ENCODE data around the gene ATP8B4. TPM values are rescaled to one million over a fixed set of nuclear protein-coding genes. Genes with fewer than 3 reads are reported as not detected.
A peak's percentile ranks its signal among the peaks of the same experiment; 100 is the strongest.
"Not testable (repeated sequence)": the region's sequence is repeated elsewhere in the genome, so short reads cannot be mapped to it uniquely, and the experiment has no call there.

Gene ATP8B4
- total RNA-seq, 4 donors from 2014 or later = 2.7 to 6.3 (median 3.7) TPM

- H3K27me3 ChIP-seq = no peaks in the 10 kb centered on the region
- no peaks in the 10 kb centered on the region for H3K36me3 ChIP-seq
- peak overlapping the region in 3 of 4 donors; percentile 67 to 83 (median 71) for H3K27ac ChIP-seq (replicated peaks in 1 of 4)
- intact Hi-C loops (cut with DNase I) = loop anchor here (5.0 to 10.0 kb wide), 3 partner anchors 78 to 510 kb away; partner anchors contain the start of genes DTWD1 and FAM227B
- 85% methylated on average over 5 of the region's 5 CpGs for WGBS
- H3K4me3 ChIP-seq = no peak overlapping the region
- TF ChIP-seq POLR2AphosphoS5 (IDR thresholded peaks at IDR 0.05) (no peak), POLR2A (IDR thresholded peaks at IDR 0.05; ENCODE audit: low read depth) (no peak), EP300 (IDR thresholded peaks at IDR 0.05) (no peak), CTCF (IDR thresholded peaks at IDR 0.05) (no peak)
- no peak for DNase-seq (ENCODE audit: extremely low spot score)
- H3K9me3 ChIP-seq = no peaks in the 10 kb centered on the region
- H3K4me1 ChIP-seq = peaks cover 0 to 27% (median 19%) of the 10 kb centered on the region in 4 donors
Measured at GRCh38 chr15:50135031-50135551, 16.1 kb upstream of the ATP8B4 start.

DNA sequence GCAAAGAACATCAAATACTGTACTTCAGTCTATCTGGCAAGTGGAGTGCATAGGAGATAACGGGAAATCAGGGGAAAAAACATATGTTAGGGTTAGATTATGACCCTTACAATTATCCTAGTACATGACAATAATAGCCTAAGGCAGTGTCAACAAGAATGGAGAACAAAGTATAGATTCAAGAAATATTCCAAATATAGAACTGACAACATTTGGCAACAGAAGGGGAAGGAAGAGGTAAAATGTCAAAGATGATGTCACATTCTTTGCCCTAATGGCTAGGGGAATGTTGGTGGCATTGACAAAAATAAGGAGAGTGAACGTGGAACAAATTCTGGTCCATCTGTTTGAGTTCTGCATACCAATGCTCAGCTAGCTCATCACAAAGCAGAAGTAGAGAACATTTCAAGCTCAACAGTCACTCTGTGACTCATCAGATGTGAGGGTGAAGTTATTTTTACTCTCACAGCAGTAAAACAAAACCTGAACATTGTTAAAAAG is 15.5 kb upstream of the ATP8B4 start:
- no peaks in the 10 kb centered on the region for H3K27me3 ChIP-seq
- no peaks in the 10 kb centered on the region for H3K9me3 ChIP-seq
- DNase-seq (ENCODE audit: extremely low spot score) = no peak
- peaks cover 0 to 27% (median 19%) of the 10 kb centered on the region in 4 donors for H3K4me1 ChIP-seq
- TF ChIP-seq EP300 (IDR thresholded peaks at IDR 0.05) (no peak), POLR2AphosphoS5 (IDR thresholded peaks at IDR 0.05) (peak in 1 of 2 donors; percentile 77)
- intact Hi-C loops (cut with DNase I) = loop anchor here (5.0 to 10.0 kb wide), 3 partner anchors 77 to 510 kb away; partner anchors contain the start of genes DTWD1 and FAM227B
- WGBS = 33% methylated on average over 2 of the region's 2 CpGs
- H3K4me3 ChIP-seq = no peak overlapping the region
- H3K27ac ChIP-seq (replicated peaks in 1 of 4) = peak overlapping the region in 3 of 4 donors; percentile 67 to 83 (median 71)
- no peaks in the 10 kb centered on the region for H3K36me3 ChIP-seq

DNA sequence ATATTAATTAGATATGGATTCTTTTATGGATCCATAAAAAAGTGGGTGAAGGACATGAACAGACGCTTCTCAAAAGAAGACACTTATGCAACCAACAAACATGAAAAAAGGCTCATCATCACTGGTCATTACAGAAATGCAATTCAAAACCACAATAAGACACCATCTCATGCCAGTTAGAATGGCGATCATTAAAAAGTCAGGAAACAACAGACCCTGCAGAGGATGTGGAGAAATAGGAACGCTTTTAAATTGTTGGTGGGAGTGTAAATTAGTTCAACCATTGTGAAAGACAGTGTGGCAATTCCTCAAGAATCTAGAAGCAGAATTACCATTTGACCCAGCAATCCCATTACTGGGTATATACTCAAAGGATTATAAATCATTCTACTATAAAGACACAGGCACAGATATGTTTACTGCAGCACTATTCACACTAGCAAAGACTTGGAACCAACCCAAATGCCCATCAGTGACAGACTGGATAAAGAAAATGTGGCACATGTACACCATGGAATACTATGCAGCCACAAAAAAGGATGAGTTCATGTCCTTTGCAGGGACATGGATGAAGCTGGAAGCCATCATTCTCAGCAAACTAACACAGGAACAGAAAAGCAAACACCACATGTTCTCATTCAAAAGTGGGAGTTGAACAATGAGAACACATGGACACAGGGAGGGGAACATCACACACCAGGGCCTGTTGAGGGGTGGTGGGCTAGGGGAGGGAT is 13.4 kb upstream of the ATP8B4 start:
- 81% methylated on average over 3 of the region's 3 CpGs for WGBS
- intact Hi-C loops (cut with DNase I) = loop anchor here (10.0 kb wide), 2 partner anchors 228 to 508 kb away; partner anchors contain the start of genes DTWD1 and FAM227B
- H3K27ac ChIP-seq (replicated peaks in 1 of 4); H3K4me3 ChIP-seq; DNase-seq (ENCODE audit: extremely low spot score); H3K36me3 ChIP-seq; H3K9me3 ChIP-seq; H3K27me3 ChIP-seq: not testable (repeated sequence)
- H3K4me1 ChIP-seq = peaks cover 0 to 27% (median 19%) of the 10 kb centered on the region in 4 donors

DNA sequence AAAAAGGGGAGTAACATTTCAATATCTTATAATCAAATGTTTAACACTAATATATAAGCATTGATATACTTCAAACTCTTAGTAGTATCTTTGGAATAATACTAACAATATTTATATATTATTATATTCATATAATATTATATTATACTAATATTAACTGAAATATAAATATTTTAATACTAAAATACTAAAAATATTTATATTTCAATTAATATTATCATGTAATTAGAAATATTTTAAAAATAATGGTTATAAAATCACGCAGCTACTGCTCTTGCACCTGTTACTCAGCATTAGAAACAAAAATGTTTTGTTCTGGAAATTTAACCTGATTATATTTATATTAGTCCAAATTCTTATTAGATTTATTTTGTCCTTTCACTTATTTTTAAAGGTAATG is 12.6 kb upstream of the ATP8B4 start:
- no peak overlapping the region for H3K27ac ChIP-seq (replicated peaks in 1 of 4)
- H3K4me3 ChIP-seq = no peak overlapping the region
- no peaks in the 10 kb centered on the region for H3K36me3 ChIP-seq
- peaks cover 0 to 26% (median 14%) of the 10 kb centered on the region in 4 donors for H3K4me1 ChIP-seq
- no peak for DNase-seq (ENCODE audit: extremely low spot score)
- peaks cover 0 to 6% (median 0%) of the 10 kb centered on the region in 4 donors for H3K9me3 ChIP-seq
- no peaks in the 10 kb centered on the region for H3K27me3 ChIP-seq
- WGBS = 95% methylated on average over 1 of the region's 1 CpG
- intact Hi-C loops (cut with DNase I) = loop anchor here (10.0 kb wide), 2 partner anchors 227 to 507 kb away; partner anchors contain the start of genes DTWD1 and FAM227B
- TF ChIP-seq CTCF (IDR thresholded peaks at IDR 0.05) = no peak
- TF ChIP-seq EP300 (IDR thresholded peaks at IDR 0.05) = no peak
- no peak for TF ChIP-seq POLR2A (IDR thresholded peaks at IDR 0.05; ENCODE audit: low read depth)
- TF ChIP-seq POLR2AphosphoS5 (IDR thresholded peaks at IDR 0.05) = no peak

- Histone ChIP-seq H3K9me3 (peaks cover 0 to 15% (median 9%) of the 10 kb centered on the region in 4 donors), H3K27me3 (no peaks in the 10 kb centered on the region), H3K4me1 (no peaks in the 10 kb centered on the region), H3K4me3 (no peak overlapping the region), H3K27ac (replicated peaks in 1 of 4) (no peak overlapping the region), H3K36me3 (no peaks in the 10 kb centered on the region)
- intact Hi-C loops (cut with DNase I) = no loop called here
- DNase-seq (ENCODE audit: extremely low spot score) = no peak
- TF ChIP-seq CTCF (IDR thresholded peaks at IDR 0.05) (peak in 1 of 3 experiments; percentile 18), POLR2A (IDR thresholded peaks at IDR 0.05; ENCODE audit: low read depth) (no peak)
Measured at GRCh38 chr15:50128266-50128665, 9.2 kb upstream of the ATP8B4 start.

Measured in esophagus muscularis mucosa (tissue), 4 donors.